ENCODE data around the gene CORO2B.
"Not testable (repeated sequence)": the region's sequence is repeated elsewhere in the genome, so short reads cannot be mapped to it uniquely, and the experiment has no call there.

CORO2B gene

DNA sequence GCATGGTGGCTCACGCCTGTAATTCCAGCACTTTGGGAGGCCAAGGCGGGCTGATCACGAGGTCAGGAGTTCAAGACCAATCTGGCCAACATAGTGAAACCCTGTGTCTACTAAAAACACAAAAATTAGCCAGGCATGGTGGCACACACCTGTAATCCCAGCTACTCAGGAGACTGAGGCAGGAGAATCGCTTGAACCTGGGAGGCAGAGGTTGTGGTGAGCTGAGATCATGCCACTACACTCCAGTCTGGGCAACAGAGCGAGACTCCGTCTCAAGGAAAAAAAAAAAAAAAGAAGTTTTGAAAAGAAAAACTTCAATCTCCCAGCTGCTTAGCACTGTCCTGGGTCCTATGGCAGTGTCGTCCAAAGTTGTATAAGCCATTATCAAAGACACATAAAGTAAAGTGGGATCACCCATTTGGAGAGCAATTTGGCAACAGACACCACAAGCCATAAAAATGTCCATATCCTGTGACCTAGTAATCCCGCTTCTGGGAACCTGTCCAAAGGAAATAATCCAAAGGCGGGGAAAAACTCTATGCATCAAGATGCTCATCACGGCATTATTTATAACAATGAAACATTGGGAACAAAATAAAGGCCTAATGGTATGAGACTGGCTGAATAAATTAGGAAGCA lies 26.2 kb downstream of the CORO2B start:
- FAIRE-seq, result not testable (repeated sequence)
- peak; percentile 63 for DNase-seq (ENCODE audit: low spot score)

DNA sequence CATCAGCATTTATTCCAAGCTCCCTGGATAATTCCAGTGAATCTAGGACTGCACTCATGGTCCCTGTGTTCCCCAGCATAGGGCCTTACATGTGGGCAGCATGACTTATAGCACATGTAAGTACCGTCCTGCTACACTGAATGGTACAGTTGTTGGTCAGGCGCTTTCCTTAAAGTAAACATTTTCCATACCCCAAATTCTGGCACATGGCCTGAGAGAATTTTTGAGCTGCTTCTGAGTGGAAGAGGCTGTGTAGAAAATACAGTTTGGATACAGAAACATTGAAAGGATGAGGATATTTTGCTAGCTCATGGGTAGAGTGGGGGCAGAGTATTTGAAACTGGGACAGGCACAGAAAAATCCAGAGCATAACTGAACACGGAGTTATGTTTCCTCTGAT lies 27.6 kb downstream of the CORO2B start:
- FAIRE-seq, result no peak
- no peak for DNase-seq (ENCODE audit: low spot score)

DNA sequence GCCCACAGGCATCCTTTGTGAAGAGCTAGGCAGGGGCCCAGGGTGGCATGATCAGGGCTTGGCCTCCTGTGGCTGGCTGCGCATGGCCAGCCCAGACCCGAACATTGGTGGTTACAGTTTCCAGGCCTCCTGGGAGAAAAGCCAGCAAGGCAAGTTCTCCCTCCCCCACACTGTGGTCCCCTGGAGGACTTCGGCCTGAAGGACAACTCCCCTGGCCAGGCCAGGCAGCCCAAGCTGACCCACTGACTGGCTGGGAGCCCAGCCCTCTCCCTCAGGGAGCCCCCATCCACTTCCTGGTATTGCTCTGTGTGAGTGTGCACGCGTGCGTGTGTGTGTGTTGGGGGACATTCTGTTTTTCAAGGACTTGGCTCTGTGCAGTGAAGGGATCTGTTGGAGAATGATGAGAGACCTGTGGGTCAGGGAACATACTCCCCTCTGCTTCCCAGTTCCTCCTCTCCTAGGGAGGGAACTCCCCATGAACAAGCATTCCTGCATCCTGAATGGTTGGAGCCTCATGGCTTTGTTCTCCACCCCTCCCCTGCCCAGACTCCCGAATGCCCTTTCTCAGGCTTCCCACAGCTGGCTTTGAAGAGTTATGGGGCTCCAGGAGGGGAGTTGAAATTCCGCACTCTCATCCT lies 29.5 kb downstream of the CORO2B start:
- FAIRE-seq, result no peak
- no peak for DNase-seq (ENCODE audit: low spot score)

DNA sequence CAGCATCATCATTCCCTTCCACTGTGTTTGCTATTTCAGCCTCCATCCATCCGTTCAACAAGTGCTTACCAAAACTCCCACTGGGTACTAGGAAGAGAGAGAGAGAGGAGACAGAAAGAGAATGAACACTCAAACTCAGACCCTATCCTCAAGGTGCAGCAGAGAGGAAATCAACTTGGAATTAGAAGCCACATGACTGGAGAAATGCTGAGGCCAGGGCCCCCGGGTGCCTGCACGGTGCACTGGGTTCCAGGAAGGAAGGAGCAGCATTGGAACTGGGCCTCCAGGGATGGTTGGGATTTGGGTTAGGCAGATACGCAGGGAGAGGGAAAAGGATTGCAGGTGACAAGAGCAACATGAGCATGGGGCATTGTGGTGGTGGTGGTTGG lies 30.0 kb downstream of the CORO2B start:
- DNase-seq (ENCODE audit: low spot score), result no peak

DNA sequence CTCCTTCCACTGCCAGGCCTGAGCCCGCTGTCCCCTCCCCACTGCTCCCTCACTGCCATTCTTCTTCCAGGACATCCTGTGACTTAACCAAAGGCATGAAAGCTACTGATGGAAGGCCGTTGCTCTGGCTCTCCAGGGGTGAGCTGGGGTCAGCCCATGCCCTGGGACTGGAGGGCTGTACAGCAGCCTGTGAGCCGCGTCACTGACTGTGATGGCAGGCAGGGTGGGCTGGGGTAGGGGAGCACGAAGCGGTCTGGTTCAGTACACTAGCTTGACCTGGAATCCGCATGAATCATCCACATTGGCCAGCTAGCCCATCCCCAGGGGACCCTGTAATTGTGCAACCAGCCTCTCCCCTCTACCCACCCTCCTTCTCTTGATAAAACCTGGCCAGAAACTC lies 30.8 kb downstream of the CORO2B start:
- FAIRE-seq (no peak), DNase-seq (ENCODE audit: low spot score) (no peak)

More for the DNA sequence above, 30.0 kb downstream of the CORO2B start:
- FAIRE-seq, result no peak

DNA sequence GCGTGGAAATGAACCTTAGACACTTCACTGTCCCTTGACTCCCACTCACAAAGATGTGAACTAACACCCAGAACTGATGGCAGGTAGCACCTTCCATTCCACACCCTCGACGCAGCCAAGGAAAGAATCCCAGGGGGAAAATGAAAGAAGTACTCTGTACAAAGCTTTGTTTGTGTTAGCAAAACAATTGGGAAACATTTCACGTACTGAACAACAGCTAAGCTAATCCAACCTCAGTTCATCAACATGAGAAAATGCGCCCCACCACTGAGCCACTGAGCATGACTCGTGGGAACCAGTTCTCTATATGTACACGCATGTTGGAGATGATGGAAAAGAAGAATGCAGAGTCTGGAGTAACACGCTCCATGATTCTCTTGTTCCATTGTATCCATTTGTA lies 32.0 kb downstream of the CORO2B start:
- FAIRE-seq (no peak), DNase-seq (ENCODE audit: low spot score) (no peak)

DNA sequence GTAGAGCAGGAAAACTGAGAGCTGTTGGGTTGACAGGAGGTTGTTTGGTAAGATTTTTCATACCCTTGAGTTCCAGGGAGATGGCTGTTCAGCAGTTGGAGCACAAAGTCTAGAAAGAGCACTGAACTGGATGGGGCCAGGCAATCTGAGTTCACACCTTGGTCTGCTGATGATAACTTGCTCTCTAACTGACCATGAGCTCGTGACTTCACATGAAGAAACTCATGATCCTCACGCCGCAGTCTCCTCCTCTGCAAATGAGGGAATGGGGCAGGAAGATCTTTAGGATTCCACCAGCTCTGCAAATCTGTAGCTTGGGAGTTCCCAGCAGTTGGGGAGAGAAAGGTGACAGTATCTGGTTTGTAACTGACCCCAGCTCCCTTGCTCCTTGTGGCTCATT lies 33.7 kb downstream of the CORO2B start:
- no peak for FAIRE-seq
- DNase-seq (ENCODE audit: low spot score), result no peak

DNA sequence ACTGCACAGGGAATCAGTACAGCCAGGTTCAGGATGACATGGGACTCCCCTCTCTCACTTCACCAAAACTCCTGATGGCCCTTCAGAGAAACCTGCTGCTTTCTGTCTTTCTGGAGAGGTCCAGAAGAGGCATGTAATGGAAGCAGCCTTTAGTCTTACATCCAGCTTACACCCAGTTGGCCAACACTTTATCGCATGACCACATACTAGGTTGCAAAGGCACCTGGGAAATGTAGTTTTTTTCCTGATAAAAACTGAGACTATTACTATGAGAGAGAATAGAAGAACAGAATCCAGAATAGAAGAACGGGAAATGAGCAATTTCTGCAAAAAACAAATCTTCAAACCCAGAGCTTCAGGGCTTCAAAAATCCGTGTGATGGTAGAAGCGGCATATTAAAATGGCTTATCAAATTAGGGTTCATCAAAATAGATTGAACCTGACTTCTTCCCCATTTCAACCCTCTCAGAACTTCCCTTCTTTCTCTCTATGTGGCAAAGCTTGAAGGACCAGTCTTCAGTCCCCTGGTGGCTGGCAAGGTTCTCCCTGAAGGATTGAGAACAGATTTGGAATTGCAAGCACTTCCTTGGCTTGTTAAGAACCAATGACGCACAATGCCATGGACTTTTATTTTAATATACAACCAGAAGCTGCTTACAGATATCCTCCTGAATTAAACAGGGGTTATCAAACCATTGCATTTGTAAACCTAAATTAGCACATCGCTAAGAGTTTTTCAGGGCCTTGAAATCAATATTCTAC lies 34.4 kb downstream of the CORO2B start:
- FAIRE-seq (no peak), DNase-seq (ENCODE audit: low spot score) (no peak)

DNA sequence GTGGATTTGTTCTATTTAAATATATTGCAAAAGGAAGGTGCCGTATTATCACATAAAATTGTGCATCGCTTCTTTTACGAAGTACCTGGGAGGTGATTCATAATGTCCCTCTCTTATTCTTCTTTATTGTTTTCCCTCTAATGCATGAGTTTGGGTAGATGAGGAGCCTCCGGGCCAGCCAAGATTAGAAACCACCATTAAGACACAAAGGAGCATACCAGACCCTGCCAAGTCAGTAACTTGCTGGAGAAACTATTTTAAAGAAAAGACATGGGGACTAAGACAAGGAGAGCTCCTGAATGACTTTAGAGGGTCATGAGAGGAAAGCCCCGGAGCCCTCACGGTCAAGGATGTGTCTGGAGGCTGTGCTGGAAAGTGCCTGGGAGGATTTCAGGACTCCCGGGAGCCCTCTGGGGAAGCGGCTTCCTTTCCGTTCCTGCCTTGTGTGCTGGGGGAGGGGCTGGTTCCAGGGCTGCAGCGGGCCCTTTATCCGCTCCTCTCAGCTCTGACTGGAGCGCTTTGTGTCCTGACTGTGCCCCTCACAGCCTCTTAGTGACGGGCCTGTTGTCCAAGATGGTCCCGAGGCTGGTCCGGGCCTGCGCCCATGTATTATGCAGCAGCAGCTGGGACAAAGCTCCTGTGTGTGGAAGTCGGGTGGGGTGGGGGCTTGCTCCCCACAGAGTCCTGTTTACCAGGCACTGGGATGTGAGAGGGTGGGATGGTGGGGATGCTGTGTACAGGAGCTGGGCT lies 35.7 kb downstream of the CORO2B start:
- FAIRE-seq (no peak), DNase-seq (ENCODE audit: low spot score) (no peak)

DNA sequence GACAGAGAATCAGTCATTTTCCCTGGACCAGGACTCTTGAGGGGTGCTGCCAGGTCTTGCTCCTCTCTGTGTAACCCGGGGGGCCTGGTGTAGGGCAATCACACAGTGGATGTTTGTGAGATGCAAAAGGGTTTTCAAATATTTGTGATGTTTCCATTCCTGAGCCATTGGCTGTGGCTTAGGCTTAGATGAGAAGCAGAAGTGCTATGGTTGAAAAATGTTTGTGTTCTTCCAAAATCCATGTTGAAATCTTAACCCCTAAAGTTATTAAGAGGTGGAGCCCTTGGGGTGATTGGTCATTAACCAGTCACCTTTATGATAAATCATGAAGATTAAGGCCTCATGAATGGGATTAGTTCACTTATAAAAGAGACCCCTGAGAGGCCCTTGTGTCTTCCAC lies 36.5 kb downstream of the CORO2B start:
- FAIRE-seq, result no peak
- no peak for DNase-seq (ENCODE audit: low spot score)

DNA sequence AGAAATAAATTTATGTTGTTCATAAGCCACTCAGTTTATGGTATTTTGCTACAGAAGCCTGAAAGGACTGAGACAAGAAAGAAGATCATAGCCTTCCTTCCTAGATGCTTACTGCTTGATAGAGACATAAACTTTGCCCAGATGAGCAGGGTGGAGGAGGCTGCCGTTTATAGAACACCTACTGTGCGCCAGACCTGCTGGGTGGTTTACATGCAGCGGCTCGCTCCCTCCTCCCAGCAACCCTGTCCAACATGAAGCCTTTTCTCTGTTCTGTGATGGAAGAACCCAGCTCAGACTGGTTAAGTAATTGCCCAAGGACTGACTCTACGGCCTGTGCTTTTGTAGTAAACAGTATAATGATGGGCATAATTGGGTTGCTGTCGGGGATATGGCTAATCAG lies 37.0 kb downstream of the CORO2B start:
- no peak for DNase-seq (ENCODE audit: low spot score)
- FAIRE-seq, result no peak

DNA sequence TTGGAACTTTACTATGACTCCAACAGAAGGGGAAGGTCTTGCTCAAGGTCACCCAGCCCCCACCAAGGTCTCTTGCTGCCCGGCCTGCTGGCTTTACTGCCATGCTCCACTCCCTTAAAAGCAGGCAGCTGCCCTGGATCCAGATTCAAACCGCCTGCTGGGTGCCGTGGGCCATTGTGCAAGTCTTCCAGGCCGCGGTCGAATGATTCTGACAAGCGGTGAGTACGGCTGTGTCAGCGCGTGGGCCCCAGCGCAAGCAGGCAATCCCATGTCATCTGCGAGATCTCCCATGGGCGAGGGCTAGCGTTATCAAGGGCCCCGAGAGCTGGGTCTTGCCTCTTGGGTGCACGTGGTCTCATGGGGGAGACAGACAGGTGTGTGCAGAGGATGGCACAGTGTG lies 37.6 kb downstream of the CORO2B start:
- DNase-seq (ENCODE audit: low spot score) (no peak), FAIRE-seq (peak; percentile 46)

DNA sequence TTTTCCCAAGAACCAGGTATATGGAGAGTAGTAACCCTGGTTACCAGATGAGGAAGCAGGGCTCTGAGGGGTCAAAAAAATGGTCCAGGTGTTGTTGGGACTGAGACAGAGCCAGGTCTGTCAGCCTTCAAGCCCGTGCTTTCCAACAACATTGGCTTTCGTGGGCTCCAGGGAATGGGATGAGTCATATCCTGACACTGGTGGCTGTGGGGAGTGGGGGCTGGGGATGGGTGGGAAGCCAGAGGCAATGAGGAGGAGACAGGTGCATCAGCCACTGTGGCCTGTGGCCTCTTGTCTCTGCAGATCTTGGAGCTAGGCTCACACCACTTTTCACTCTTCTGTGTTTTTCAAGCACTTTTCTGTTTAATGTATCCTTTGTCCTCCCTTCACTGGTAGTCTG lies 38.2 kb downstream of the CORO2B start:
- DNase-seq (ENCODE audit: low spot score) (peak; percentile 37), FAIRE-seq (peak; percentile 23)

DNA sequence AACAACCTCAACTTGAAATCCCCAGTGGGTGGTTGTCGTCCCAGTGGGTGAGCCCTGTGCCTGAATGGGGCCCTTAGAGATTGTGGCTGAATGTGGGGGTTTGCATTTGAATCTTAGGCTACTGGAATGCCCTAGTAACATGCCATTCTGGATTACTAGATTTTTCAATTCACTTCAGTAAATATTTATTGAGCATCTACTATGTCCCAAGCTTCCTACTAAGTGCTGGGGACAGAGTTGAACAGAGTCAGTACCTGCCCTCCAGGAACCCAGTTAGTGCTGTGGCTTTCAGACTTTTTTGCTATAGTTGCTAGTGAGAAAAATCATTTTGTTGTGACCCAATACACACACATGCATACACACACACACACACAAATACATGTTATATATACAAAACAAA lies 39.0 kb downstream of the CORO2B start:
- no peak for FAIRE-seq
- no peak for DNase-seq (ENCODE audit: low spot score)

DNA sequence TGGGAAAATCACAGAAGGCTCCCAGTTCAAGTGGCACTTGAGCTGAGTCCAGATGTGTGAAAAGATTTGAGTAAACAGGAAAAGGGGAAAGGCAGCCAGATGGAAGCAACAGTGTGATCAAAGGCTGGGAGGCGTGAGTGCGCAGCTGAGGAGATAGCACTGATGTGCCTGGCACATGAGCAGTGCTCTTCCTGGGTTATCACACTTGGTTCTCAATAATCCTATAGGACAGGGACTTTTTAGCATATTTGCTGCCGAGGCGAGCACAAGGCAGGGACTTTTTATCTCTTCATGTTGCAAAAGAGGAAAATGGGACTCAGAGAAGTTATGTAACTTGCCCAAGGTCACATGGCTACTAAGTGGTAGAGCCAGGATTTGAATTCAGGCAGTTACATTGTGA lies 39.6 kb downstream of the CORO2B start:
- FAIRE-seq (no peak), DNase-seq (ENCODE audit: low spot score) (no peak)

DNA sequence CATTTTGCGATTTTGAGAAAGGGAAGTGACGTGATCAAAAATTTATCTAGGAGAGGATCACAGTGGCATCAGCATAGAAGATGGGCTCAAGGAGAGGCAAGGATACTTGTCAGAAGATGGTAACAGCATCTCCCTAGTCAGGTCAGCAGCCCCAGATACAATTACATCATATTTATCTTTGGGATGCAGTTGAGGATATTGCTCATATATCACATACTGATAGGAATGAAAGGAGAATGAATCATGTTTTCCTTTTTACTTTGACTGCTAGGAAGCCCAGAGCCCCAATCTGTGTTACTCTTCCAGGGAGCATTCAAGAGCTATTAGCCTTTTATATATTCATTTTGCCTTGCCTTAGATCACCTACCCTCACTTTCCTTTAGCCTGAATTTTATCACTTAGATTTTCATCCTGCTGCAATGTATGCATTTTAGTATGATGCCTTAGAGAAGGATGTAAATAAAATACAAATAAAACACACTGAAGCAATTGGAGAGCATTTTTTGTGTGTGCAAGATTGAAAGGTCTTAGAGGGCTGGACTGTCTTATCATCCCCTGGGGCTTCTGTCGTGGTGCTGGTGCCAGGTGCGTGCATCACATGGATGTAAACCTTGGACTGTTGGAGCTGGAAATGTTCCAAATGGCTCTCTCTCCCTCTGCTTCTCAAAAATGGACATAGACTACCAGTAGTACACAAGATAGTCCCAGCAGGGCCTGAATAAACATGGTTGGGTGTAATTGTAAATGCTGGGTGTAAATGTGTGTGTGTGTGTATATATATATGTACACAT lies 40.3 kb downstream of the CORO2B start:
- DNase-seq (ENCODE audit: low spot score) (peak; percentile 32), FAIRE-seq (peak; percentile 88)

DNA sequence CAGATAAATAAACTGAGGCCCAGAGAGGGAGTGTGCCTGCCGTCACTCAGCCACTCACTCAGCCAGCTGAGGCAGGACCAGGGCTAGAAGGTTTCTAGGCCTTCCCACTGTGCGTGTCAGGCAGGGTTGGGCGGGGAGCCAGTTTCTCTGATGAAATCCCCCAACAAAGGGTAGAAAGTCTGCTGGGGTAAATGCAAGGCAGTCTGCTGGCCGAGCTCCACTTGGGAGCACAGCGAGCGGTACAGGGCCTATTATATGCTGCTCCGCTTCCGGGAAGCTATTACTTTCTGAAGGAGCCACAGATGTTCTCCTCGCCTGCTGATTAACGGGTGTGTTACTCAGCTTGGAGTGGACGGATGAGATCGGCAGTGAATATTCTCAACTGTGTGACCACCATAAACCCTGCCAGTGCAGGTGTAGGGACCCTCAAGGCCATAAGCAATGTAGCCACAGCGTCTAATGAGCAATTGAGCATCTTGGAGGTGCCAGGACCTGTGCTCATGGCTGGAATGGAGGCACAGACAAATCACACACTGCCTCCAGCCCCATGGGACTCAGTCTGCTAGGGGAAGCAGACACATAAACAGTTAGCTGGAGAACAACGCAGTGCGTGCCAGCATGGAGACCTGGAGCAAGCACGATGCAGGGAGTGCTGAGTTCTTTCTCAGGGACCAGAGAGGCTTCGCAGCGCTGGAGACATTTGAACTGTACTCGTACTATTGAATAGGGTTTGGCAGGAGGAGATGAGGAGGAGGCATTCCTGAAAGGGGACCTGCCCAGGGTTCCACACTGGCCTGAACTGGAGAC lies 42.1 kb downstream of the CORO2B start:
- FAIRE-seq, result peak; percentile 92
- DNase-seq (ENCODE audit: low spot score), result no peak

DNA sequence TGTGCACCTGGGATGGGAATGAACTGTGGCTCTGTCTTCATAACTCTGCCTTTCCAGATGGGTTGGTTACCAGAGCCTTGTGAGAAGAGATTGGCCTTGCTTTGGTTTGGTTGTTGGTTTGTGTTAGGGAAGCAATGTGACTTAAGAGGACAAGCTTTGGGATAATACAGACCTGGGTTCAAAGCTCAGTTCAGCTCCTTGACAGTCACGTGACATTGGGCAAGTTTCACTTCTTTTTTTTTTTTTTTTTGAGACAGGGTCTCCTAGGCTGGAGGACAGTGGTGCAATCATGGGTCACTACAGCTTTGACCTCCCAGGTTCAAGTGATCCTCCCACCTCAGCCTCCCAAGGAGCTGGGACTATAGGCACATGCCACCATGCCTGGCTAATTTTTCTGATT lies 42.7 kb downstream of the CORO2B start:
- FAIRE-seq (no peak), DNase-seq (ENCODE audit: low spot score) (no peak)

DNA sequence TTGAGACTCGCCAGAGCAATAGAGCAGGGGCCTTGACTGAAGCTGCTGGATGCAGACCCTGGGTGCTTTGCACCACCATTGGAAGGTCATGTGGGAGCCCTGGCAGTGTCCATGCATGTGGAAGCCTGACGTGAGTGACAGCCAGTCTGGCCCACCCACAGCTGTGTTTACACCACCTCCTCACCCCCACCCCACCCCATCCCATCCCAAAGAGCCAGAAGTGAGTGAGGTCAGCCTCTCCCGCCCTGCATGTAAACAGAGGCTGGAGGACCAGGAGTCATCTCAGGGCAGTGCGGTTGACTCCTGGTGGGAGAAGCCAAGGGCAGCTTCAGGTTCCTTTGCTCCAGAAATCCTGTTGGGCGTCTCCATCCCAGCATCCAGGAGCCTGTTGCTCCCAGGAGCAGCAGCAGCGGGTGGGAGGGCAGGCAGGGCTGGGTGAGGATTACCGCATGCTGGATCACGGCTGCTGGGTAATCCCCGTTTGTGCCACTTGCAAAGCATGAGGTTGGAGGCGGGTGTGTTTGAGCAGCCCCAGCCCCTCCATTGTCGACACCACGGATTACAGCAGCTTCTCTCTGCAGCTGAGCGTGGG lies 44.6 kb downstream of the CORO2B start:
- DNase-seq (ENCODE audit: low spot score), result no peak
- FAIRE-seq, result peak; percentile 55

DNA sequence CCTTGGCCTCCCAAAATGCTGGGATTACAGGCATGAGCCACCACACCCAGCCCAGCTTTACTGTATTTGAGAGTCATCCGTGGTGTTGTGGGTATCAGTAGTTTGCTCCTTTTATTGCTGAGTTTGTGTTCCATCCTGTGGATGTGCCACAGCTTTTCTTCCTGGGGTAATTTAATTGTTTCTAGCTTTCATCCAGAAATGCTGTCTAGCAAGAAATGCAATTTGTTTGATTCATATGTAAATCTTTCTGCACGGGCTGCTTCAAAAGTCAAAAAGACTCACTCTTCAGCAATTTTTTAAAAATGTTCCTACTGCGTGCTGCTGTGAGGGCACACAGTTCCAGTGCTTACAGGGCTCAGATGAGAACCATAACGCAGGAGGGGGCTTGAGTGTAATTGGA lies 47.1 kb downstream of the CORO2B start:
- FAIRE-seq (no peak), DNase-seq (ENCODE audit: low spot score) (no peak)

Data from urothelium cell line (cell line).